Tibial nerve (tissue), 4 donors: ENCODE results near the gene IFITM10.

Experiments used
- EP300 ChIP-seq, 2 donors: sonication (generic); formaldehyde crosslinking; IDR thresholded peaks; one replicate each; pipeline ENCODE4 v1.6.1; 2017; ENCODE audit warnings: antibody characterized with exemption in 2 of 2, mild to moderate bottlenecking in 1 of 2
- TF ChIP-seq, protein P1 (sequence below), 5 experiments: fragments of 200-600 bp in 3 of 5; fragments of 450-650 bp in 2 of 5; sonication (generic) in 3 of 5; IDR thresholded peaks; one replicate each; pipeline ENCODE4 v1.5.1; 2016 to 2019; ENCODE audit warnings: antibody characterized with exemption in 5 of 5, mild to moderate bottlenecking in 3 of 5, moderate library complexity in 2 of 5

GRCh38 chr11:1737080-1737757, 13.2 kb downstream of the IFITM10 start:
- TF ChIP-seq EP300 (IDR thresholded peaks at IDR 0.05), result no peak
- TF ChIP-seq, protein P1, sequence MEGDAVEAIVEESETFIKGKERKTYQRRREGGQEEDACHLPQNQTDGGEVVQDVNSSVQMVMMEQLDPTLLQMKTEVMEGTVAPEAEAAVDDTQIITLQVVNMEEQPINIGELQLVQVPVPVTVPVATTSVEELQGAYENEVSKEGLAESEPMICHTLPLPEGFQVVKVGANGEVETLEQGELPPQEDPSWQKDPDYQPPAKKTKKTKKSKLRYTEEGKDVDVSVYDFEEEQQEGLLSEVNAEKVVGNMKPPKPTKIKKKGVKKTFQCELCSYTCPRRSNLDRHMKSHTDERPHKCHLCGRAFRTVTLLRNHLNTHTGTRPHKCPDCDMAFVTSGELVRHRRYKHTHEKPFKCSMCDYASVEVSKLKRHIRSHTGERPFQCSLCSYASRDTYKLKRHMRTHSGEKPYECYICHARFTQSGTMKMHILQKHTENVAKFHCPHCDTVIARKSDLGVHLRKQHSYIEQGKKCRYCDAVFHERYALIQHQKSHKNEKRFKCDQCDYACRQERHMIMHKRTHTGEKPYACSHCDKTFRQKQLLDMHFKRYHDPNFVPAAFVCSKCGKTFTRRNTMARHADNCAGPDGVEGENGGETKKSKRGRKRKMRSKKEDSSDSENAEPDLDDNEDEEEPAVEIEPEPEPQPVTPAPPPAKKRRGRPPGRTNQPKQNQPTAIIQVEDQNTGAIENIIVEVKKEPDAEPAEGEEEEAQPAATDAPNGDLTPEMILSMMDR (IDR thresholded peaks at IDR 0.05), result no peak
